ENCODE measurements around the gene TNFAIP8L1.

TNFAIP8L1 gene

DNA sequence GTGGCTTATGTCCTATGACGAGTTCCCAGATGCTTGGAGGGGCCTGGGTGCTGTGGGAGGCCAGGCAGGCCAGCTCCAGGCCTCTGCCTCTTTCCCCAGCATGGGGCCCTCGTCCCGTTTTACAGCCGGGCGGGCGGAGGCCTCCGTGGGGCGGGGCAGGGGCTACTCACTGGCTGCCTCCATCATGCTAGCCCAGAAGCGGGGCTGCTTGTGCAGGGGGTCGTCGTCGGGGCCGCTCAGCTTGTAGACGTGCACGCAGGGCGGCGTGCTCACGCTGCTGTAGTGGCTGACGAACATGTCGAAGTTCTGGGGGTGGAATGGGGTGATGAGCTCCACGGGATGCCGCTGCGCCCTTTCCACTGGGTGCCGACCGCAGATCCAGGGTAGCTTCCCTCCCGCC, 49.3 kb downstream of the TNFAIP8L1 start:
- no peaks in the 10 kb centered on the region for H3K27me3 Mint-ChIP-seq
- no peaks in the 10 kb centered on the region for H3K9me3 Mint-ChIP-seq
- H3K27ac Mint-ChIP-seq: no peak overlapping the region
- DNase-seq (ENCODE audit: low spot score in 2 of 2): no peak
- H3K4me3 Mint-ChIP-seq: no peak overlapping the region
- peaks cover 19% of the 10 kb centered on the region for H3K36me3 Mint-ChIP-seq
- no peaks in the 10 kb centered on the region for H3K4me1 Mint-ChIP-seq
- no peak for ATAC-seq (ENCODE audit: low read depth)

DNA sequence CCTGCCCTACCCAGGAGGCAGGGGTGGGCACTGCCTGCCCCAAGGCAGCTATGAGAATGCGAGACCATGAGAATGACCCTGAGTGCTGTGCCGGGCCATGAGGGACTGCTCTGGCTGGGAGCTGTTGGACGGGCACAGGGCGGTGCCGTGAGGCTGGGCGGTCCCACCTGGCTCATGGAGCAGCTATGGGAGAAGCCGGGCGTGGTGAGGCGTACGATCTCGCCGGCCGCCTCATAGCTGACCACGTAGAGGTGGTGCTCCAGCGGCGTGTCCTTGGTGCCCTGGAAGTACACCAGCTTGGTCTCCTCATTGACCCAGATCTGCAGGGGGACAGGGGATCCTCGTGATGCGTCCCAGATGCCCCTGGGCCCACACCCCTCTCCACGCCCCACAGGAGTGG, 50.1 kb downstream of the TNFAIP8L1 start:
- Mint-ChIP-seq H3K36me3 (peaks cover 22% of the 10 kb centered on the region), H3K9me3 (no peaks in the 10 kb centered on the region), H3K4me1 (no peaks in the 10 kb centered on the region), H3K4me3 (no peak overlapping the region), H3K27ac (no peak overlapping the region), H3K27me3 (no peaks in the 10 kb centered on the region)
- DNase-seq (ENCODE audit: low spot score in 2 of 2) (no peak), ATAC-seq (ENCODE audit: low read depth) (no peak)

DNA sequence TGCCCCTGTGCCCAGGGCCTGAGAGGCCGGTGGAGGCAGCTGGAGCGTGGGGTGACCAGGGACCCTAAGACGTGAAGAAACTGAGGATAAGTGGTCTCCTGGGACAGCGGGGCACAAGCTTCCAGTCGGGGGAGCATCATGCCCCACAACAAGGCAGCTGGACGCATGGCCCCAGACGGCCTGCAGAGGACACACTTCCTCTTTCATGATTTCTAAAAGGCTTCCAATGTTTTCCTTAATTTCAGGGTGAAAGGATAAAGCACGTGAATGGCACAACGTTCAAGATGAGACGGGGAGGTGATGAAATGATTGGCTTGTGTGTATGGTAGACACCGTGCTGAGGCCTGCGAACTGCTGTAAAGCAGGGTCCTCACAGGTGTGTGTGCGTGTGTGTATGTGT, 51.0 kb downstream of the TNFAIP8L1 start:
- no peak for ATAC-seq (ENCODE audit: low read depth)
- Mint-ChIP-seq H3K27me3 (no peaks in the 10 kb centered on the region), H3K4me3 (no peak overlapping the region), H3K9me3 (no peaks in the 10 kb centered on the region), H3K4me1 (no peaks in the 10 kb centered on the region), H3K36me3 (peaks cover 23% of the 10 kb centered on the region), H3K27ac (no peak overlapping the region)
- no peak for DNase-seq (ENCODE audit: low spot score in 2 of 2)

DNA sequence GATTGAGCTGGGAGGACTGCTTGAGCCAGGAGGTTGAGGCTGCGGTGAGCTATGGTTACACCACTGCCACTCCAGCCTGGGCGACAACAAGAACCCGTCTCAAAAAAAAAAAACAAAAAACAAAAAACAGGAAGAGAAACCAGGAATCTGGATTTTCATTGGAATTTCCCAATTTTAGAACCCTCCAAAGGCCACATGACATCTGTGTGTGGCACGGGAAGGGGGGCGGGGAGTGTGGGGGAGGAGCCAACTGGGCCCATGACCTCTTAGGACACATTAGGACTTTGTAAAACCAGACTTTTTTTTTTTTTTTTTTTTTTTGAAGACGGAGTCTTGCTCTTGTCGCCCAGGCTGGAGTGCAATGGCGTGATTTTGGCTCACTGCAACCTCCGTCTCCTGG, 52.1 kb downstream of the TNFAIP8L1 start:
- no peaks in the 10 kb centered on the region for H3K27me3 Mint-ChIP-seq
- no peak overlapping the region for H3K27ac Mint-ChIP-seq
- ATAC-seq (ENCODE audit: low read depth) (no peak), DNase-seq (ENCODE audit: low spot score in 2 of 2) (no peak)
- peaks cover 23% of the 10 kb centered on the region for H3K36me3 Mint-ChIP-seq
- no peaks in the 10 kb centered on the region for H3K4me1 Mint-ChIP-seq
- no peak overlapping the region for H3K4me3 Mint-ChIP-seq
- H3K9me3 Mint-ChIP-seq: no peaks in the 10 kb centered on the region

DNA sequence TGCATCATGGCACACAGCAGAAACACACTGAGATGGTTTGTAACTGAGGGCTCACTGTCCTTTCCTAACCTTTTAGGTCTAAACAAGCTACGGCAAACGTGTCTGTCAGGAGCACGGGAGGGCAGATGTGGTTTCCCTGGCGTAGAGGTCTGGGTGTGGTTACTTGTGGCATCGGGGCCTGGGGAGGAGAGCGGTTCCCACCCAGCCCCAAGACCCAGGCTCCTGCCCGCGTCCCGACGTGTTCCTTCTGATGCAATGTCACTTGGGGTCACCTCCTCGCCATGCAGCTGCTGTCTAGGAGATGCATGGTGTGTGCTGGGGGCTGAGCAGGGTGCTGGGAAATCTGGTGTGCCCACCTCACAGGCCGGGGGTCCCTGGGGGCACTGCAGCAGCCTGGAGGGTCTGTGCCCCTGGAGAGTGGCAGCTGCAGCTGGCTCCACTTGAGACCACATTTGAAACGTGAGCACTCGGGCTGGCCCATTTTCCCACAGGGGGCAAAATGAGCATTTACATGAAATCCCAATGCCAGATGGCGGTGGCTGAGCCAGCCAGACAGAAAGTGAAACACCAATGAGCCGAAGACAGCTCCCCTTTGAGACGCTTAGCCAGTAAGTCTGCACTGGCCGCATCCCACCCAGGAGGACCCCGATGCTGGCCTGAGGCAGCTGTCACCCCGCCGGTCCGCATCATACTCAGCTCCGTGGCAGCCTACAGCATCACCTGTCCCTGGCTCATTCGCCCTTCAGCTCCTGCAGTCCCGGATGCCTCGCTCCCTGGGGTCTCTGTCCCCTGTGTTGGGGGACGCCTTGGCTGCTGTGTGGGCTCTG, 53.1 kb downstream of the TNFAIP8L1 start:
- Mint-ChIP-seq H3K4me1 (no peaks in the 10 kb centered on the region), H3K36me3 (peaks cover 19% of the 10 kb centered on the region), H3K4me3 (no peak overlapping the region), H3K27me3 (no peaks in the 10 kb centered on the region), H3K9me3 (no peaks in the 10 kb centered on the region), H3K27ac (no peak overlapping the region)
- ATAC-seq (ENCODE audit: low read depth): no peak
- DNase-seq (ENCODE audit: low spot score in 2 of 2): no peak

- Mint-ChIP-seq H3K27ac (no peak overlapping the region), H3K27me3 (no peaks in the 10 kb centered on the region), H3K4me3 (no peak overlapping the region), H3K36me3 (peaks cover 19% of the 10 kb centered on the region), H3K4me1 (no peaks in the 10 kb centered on the region), H3K9me3 (no peaks in the 10 kb centered on the region)
- no peak for ATAC-seq (ENCODE audit: low read depth)
- DNase-seq (ENCODE audit: low spot score in 2 of 2): no peak
Observed at GRCh38 chr19:4693078-4693350, 53.7 kb downstream of the TNFAIP8L1 start.

- ATAC-seq (ENCODE audit: low read depth) (no peak), DNase-seq (ENCODE audit: low spot score in 2 of 2) (no peak)
- H3K27ac Mint-ChIP-seq: no peak overlapping the region
- peaks cover 20% of the 10 kb centered on the region for H3K36me3 Mint-ChIP-seq
- no peaks in the 10 kb centered on the region for H3K9me3 Mint-ChIP-seq
- no peaks in the 10 kb centered on the region for H3K27me3 Mint-ChIP-seq
- no peaks in the 10 kb centered on the region for H3K4me1 Mint-ChIP-seq
- no peak overlapping the region for H3K4me3 Mint-ChIP-seq
Observed at GRCh38 chr19:4693471-4694121, 54.3 kb downstream of the TNFAIP8L1 start.

- Mint-ChIP-seq H3K27me3 (no peaks in the 10 kb centered on the region), H3K27ac (no peak overlapping the region), H3K36me3 (peaks cover 23% of the 10 kb centered on the region), H3K9me3 (no peaks in the 10 kb centered on the region), H3K4me1 (no peaks in the 10 kb centered on the region), H3K4me3 (no peak overlapping the region)
- no peak for DNase-seq (ENCODE audit: low spot score in 2 of 2)
- no peak for ATAC-seq (ENCODE audit: low read depth)
Observed at GRCh38 chr19:4694211-4694987, 55.1 kb downstream of the TNFAIP8L1 start.

GRCh38 chr19:4695224-4695731, 56.0 kb downstream of the TNFAIP8L1 start:
- Mint-ChIP-seq H3K4me1 (no peaks in the 10 kb centered on the region), H3K36me3 (peaks cover 20% of the 10 kb centered on the region), H3K27me3 (no peaks in the 10 kb centered on the region), H3K27ac (no peak overlapping the region), H3K9me3 (no peaks in the 10 kb centered on the region), H3K4me3 (no peak overlapping the region)
- DNase-seq (ENCODE audit: low spot score in 2 of 2): no peak
- ATAC-seq (ENCODE audit: low read depth): no peak

GRCh38 chr19:4697304-4697703, 58.0 kb downstream of the TNFAIP8L1 start:
- H3K27me3 Mint-ChIP-seq: no peaks in the 10 kb centered on the region

DNA sequence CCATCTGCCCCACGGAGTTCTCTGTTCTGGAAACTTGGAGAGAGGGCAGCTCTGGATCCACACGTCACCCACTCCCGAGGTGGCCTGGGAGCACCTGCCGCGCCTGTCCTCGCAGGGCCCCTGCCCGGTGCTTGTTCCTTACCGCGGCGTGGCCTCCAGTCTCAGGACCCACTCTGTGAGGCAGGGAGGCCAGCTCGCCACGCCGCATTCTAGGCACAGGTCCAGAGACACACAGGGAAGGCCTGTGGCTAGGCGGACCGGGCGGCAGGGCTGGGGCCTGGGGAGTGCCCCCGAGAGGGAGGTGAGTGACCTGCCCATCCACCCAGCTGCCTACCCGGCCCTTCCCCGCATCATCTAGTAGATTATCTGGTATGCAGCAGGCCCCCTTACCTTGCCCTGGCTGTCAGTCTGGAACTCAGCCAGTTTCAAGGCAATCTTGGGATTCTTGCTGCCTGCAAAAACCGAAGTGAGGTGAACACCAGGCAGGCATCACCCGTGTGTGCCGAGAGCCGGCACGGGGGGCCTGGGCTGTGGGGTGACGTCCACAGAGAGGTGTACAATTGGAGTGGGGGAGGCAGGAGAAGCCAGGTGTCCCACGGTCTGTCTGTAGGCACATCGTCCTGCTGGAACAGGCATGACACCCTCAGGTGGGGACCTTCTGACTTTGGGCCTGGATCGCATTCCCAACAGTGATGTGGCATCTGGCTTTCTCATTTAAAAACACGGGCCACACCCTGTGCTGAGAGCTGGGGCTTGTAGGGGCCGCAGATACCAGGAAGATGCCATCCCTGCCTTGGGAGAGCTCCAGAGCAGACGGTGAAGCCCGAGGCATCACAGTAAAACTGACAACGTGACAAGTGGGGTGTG, 60.7 kb downstream of the TNFAIP8L1 start:
- no peak overlapping the region for H3K4me3 Mint-ChIP-seq
- H3K9me3 Mint-ChIP-seq: no peaks in the 10 kb centered on the region
- peaks cover 2% of the 10 kb centered on the region for H3K4me1 Mint-ChIP-seq
- no peak for DNase-seq (ENCODE audit: low spot score in 2 of 2)
- H3K27me3 Mint-ChIP-seq: no peaks in the 10 kb centered on the region
- peaks cover 16% of the 10 kb centered on the region for H3K36me3 Mint-ChIP-seq
- H3K27ac Mint-ChIP-seq: no peak overlapping the region
- ATAC-seq (ENCODE audit: low read depth): no peak

More at GRCh38 chr19:4697304-4697703, 58.0 kb downstream of the TNFAIP8L1 start:
- Mint-ChIP-seq H3K4me1 (no peaks in the 10 kb centered on the region), H3K9me3 (no peaks in the 10 kb centered on the region), H3K36me3 (peaks cover 17% of the 10 kb centered on the region), H3K27ac (no peak overlapping the region), H3K4me3 (no peak overlapping the region)
- ATAC-seq (ENCODE audit: low read depth) (no peak), DNase-seq (ENCODE audit: low spot score in 2 of 2) (no peak)

GRCh38 chr19:4700693-4700970, 61.3 kb downstream of the TNFAIP8L1 start:
- Mint-ChIP-seq H3K27ac (no peak overlapping the region), H3K4me3 (no peak overlapping the region), H3K27me3 (no peaks in the 10 kb centered on the region), H3K9me3 (no peaks in the 10 kb centered on the region), H3K4me1 (peaks cover 2% of the 10 kb centered on the region), H3K36me3 (peaks cover 16% of the 10 kb centered on the region)
- no peak for ATAC-seq (ENCODE audit: low read depth)
- DNase-seq (ENCODE audit: low spot score in 2 of 2): no peak

DNA sequence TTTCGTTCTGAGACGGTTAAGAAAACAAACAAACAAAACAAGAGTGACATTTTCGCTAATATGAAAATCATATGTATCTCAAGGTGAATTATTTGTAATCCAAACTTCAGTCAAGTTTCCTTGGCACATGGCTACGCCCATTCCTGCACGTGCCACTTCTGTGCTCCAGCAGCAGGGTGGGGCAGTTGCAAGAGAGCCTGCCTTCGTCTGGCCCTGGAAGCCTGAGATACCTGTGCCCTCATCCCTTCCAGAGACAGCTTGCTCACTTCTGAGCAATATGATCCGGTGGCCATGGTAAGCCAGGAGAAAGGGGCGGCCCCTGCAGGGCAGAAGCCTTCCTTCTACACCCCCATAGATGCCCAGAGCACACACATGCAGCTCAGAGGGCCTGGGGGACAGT, 62.2 kb downstream of the TNFAIP8L1 start:
- peaks cover 2% of the 10 kb centered on the region for H3K4me1 Mint-ChIP-seq
- DNase-seq (ENCODE audit: low spot score in 2 of 2): no peak
- H3K4me3 Mint-ChIP-seq: no peak overlapping the region
- H3K36me3 Mint-ChIP-seq: peaks cover 16% of the 10 kb centered on the region
- H3K9me3 Mint-ChIP-seq: no peaks in the 10 kb centered on the region
- H3K27ac Mint-ChIP-seq: no peak overlapping the region
- no peak for ATAC-seq (ENCODE audit: low read depth)
- no peaks in the 10 kb centered on the region for H3K27me3 Mint-ChIP-seq

DNA sequence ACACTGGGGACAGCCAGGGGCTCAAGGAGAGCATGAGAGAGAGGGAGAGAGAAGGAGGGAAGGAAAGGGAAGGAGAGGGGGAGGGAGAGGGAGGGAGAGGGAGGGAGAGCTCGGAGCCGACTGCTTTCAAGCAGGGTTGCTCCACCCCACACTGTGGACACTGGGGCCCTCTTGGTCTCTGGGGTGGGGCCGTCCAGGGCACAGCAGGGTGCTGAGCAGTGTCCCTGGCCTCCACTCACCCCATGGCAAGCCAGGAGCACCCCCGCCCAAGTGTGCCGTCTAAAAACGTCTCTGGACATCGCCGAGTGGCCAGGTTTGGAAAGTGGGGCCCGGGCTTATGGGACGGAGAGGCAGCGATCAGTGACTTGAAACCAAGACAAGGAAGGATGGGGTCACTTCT, 63.4 kb downstream of the TNFAIP8L1 start:
- ATAC-seq (ENCODE audit: low read depth): no peak
- H3K27me3 Mint-ChIP-seq: no peaks in the 10 kb centered on the region
- DNase-seq (ENCODE audit: low spot score in 2 of 2): no peak
- peaks cover 16% of the 10 kb centered on the region for H3K36me3 Mint-ChIP-seq
- H3K27ac Mint-ChIP-seq: no peak overlapping the region
- no peak overlapping the region for H3K4me3 Mint-ChIP-seq
- no peaks in the 10 kb centered on the region for H3K9me3 Mint-ChIP-seq
- H3K4me1 Mint-ChIP-seq: peaks cover 2% of the 10 kb centered on the region

Measured in memory B cell (primary cell).